ENCODE results near the gene SIM1. TPM values are rescaled to one million over a fixed set of nuclear protein-coding genes. Genes with fewer than 3 reads are reported as not detected.

The SIM1 gene
- total RNA-seq, 1 experiment from 2014 or later: 0.13 TPM

- DNase-seq: peak in 1 of 2 experiments; percentile 55
- Histone ChIP-seq H3K4me3 (no peak overlapping the region), H3K9me3 (ENCODE audit: insufficient read depth, low read depth) (no peaks in the 10 kb centered on the region; the same call in 1 of the 2 replicates), H3F3A (ENCODE audit: insufficient read depth, low read depth) (no peaks in the 10 kb centered on the region), H3K4me2 (no peak overlapping the region), H3K36me3 (ENCODE audit: low read depth) (peaks cover 20% of the 10 kb centered on the region), H3K27ac (no peak overlapping the region), H3K79me2 (ENCODE audit: low read depth) (no peaks in the 10 kb centered on the region), H3K9me2 (ENCODE audit: insufficient read depth) (no peaks in the 10 kb centered on the region), H3K27me3 (ENCODE audit: insufficient read depth, low read depth) (no peaks in the 10 kb centered on the region), H2AFZ (no peak overlapping the region), H3K4me1 (replicated peaks; ENCODE audit: insufficient read depth) (no peaks in the 10 kb centered on the region), H4K20me1 (ENCODE audit: insufficient read depth) (no peaks in the 10 kb centered on the region)
- TF ChIP-seq EZH2 (IDR thresholded peaks at IDR 0.05; ENCODE audit: low read depth): no peak
- no peak for TF ChIP-seq CTCF (conservative IDR thresholded peaks at IDR 0.05)
- POLR2A ChIA-PET (ENCODE audit: unreplicated experiment): interaction anchor here (0.6 kb wide), 1 partner anchor 29 kb away, joined by 4 read pairs; no protein-coding TSS in a partner anchor
- BruUV-seq (replicated peaks): no TSS peak
- CTCF ChIA-PET: no interaction called here
- intact Hi-C loops (cut with micrococcal nuclease; ENCODE audit: unreplicated experiment): loop anchor here (10.0 kb wide), 1 partner anchor 204 kb away; no protein-coding TSS in a partner anchor
These were observed 44.4 kb upstream of the SIM1 start for GRCh38 chr6:100509101-100509500.

- no peak for DNase-seq
- Histone ChIP-seq H3K27ac (no peak overlapping the region), H3K27me3 (ENCODE audit: insufficient read depth, low read depth) (no peaks in the 10 kb centered on the region), H3K9me2 (ENCODE audit: insufficient read depth) (no peaks in the 10 kb centered on the region), H3K9me3 (ENCODE audit: insufficient read depth, low read depth) (no peaks in the 10 kb centered on the region), H4K20me1 (ENCODE audit: insufficient read depth) (no peaks in the 10 kb centered on the region), H3K4me2 (no peak overlapping the region), H3F3A (ENCODE audit: insufficient read depth, low read depth) (no peaks in the 10 kb centered on the region), H3K36me3 (ENCODE audit: low read depth) (peaks cover 5% of the 10 kb centered on the region; the same call in 1 of the 2 replicates), H3K4me1 (replicated peaks; ENCODE audit: insufficient read depth) (no peaks in the 10 kb centered on the region), H3K4me3 (no peak overlapping the region), H2AFZ (no peak overlapping the region), H3K79me2 (ENCODE audit: low read depth) (no peaks in the 10 kb centered on the region)
- ChIA-PET CTCF (no interaction called here), POLR2A (ENCODE audit: unreplicated experiment) (no interaction called here)
- intact Hi-C loops (cut with micrococcal nuclease; ENCODE audit: unreplicated experiment): loop anchor here (10.0 kb wide), 1 partner anchor 202 kb away; no protein-coding TSS in a partner anchor
- no peak for TF ChIP-seq EZH2 (IDR thresholded peaks at IDR 0.05; ENCODE audit: low read depth)
- TF ChIP-seq CTCF (conservative IDR thresholded peaks at IDR 0.05): no peak
- no TSS peak for BruUV-seq (replicated peaks)
These were observed 41.9 kb upstream of the SIM1 start for GRCh38 chr6:100506651-100507050.

GRCh38 chr6:100504786-100505737 is 40.3 kb upstream of the SIM1 start:
- ChIA-PET POLR2A (ENCODE audit: unreplicated experiment) (interaction anchor here (0.6 to 0.9 kb wide), 2 partner anchors 200 to 222 kb away, joined by 4 to 6 read pairs; no protein-coding TSS in a partner anchor), CTCF (no interaction called here)
- Histone ChIP-seq H3K4me1 (replicated peaks; ENCODE audit: insufficient read depth) (no peaks in the 10 kb centered on the region), H3K9me3 (ENCODE audit: insufficient read depth, low read depth) (no peaks in the 10 kb centered on the region), H3F3A (ENCODE audit: insufficient read depth, low read depth) (no peaks in the 10 kb centered on the region), H3K4me3 (no peak overlapping the region), H4K20me1 (ENCODE audit: insufficient read depth) (no peaks in the 10 kb centered on the region), H3K27me3 (ENCODE audit: insufficient read depth, low read depth) (no peaks in the 10 kb centered on the region), H2AFZ (no peak overlapping the region), H3K79me2 (ENCODE audit: low read depth) (no peaks in the 10 kb centered on the region), H3K9me2 (ENCODE audit: insufficient read depth) (no peaks in the 10 kb centered on the region), H3K27ac (no peak overlapping the region), H3K36me3 (ENCODE audit: low read depth) (peaks cover 5% of the 10 kb centered on the region; the same call in 1 of the 2 replicates), H3K4me2 (no peak overlapping the region)
- DNase-seq: peak in 1 of 2 experiments; percentile 60
- intact Hi-C loops (cut with micrococcal nuclease; ENCODE audit: unreplicated experiment): loop anchor here (1.0 to 10.0 kb wide), 3 partner anchors 68 to 329 kb away; no protein-coding TSS in a partner anchor
- BruUV-seq (replicated peaks): no TSS peak
- TF ChIP-seq EZH2 (IDR thresholded peaks at IDR 0.05; ENCODE audit: low read depth) (no peak), CTCF (conservative IDR thresholded peaks at IDR 0.05) (no peak)
